ENCODE data around the gene SETBP1. TPM values are rescaled to one million over a fixed set of nuclear protein-coding genes. Genes with fewer than 3 reads are reported as not detected.

The SETBP1 gene
- total RNA-seq, 4 donors from 2014 or later: 15.6 to 27.3 (median 19.1) TPM

GRCh38 chr18:44786257-44786656 lies 105.6 kb downstream of the SETBP1 start:
- no peak for TF ChIP-seq CTCF (IDR thresholded peaks at IDR 0.05; ENCODE audit: low read depth)

GRCh38 chr18:44786688-44787087 lies 106.0 kb downstream of the SETBP1 start:
- no peak for TF ChIP-seq CTCF (IDR thresholded peaks at IDR 0.05; ENCODE audit: low read depth)

GRCh38 chr18:44788334-44788733 lies 107.6 kb downstream of the SETBP1 start:
- TF ChIP-seq CTCF (IDR thresholded peaks at IDR 0.05; ENCODE audit: low read depth): no peak

GRCh38 chr18:44789710-44790109 lies 109.0 kb downstream of the SETBP1 start:
- TF ChIP-seq CTCF (IDR thresholded peaks at IDR 0.05; ENCODE audit: low read depth): no peak

- no peak for TF ChIP-seq CTCF (IDR thresholded peaks at IDR 0.05; ENCODE audit: low read depth)
Observed at GRCh38 chr18:44790860-44791259, 110.2 kb downstream of the SETBP1 start.

GRCh38 chr18:44791520-44791919 lies 110.8 kb downstream of the SETBP1 start:
- TF ChIP-seq CTCF (IDR thresholded peaks at IDR 0.05; ENCODE audit: low read depth): no peak

GRCh38 chr18:44792456-44793061 lies 111.9 kb downstream of the SETBP1 start:
- TF ChIP-seq CTCF (IDR thresholded peaks at IDR 0.05; ENCODE audit: low read depth): no peak
